Naive thymus-derived CD8-positive, alpha-beta T cell (primary cell): ENCODE measurements around the gene SDCBP2. TPM values are rescaled to one million over a fixed set of nuclear protein-coding genes. Genes with fewer than 3 reads are reported as not detected.
A peak's percentile ranks its signal among the peaks of the same experiment; 100 is the strongest.

Experiments
- ATAC-seq, 2 donors: fragments of 150-1000 bp; cut with Tn5 transposase in 1 of 2; sonication (Bioruptor Pico), chemical (Tn5 transposase) in 1 of 2; 1 replicate in 1 of 2; 2 replicates in 1 of 2; pipeline ENCODE4 v1.10.0; 2021; ENCODE audit warnings: mild to moderate bottlenecking in 2 of 2, moderate library complexity in 2 of 2
- POLR2A ChIA-PET: fragments of 350-600 bp; sonication (Branson Sonifier 250); formaldehyde crosslinking; loops from one replicate; lab custom pipeline; 2021; ENCODE audit warnings: antibody characterized with exemption; lab: Charles Lee
- DNase-seq, 10 donors: peaks; one replicate each; pipeline versions ENCODE4 v3.0.0 to v3.0.0-alpha.2; 2020 to 2022
- H3K27ac Mint-ChIP-seq, 10 donors: one replicate each; pipeline ENCODE4 v1.8.0; 2020 to 2022; ENCODE audit warnings: mild to moderate bottlenecking in 10 of 10, mixed read lengths in 10 of 10, moderate library complexity in 4 of 10, inconsistent platforms in 1 of 10
- H3K27me3 Mint-ChIP-seq, 5 donors: one replicate each; pipeline ENCODE4 v1.8.0; 2021 to 2022; ENCODE audit warnings: mixed read lengths in 5 of 5
- H3K36me3 Mint-ChIP-seq, 3 donors: one replicate each; pipeline ENCODE4 v1.8.0; 2020 to 2022; ENCODE audit warnings: mixed read lengths in 3 of 3, mild to moderate bottlenecking in 2 of 3, inconsistent platforms in 1 of 3
- H3K4me1 Mint-ChIP-seq, 4 donors: one replicate each; pipeline ENCODE4 v1.8.0; 2021 to 2022; ENCODE audit warnings: mixed read lengths in 4 of 4
- H3K4me3 Mint-ChIP-seq, 10 donors: one replicate each; pipeline ENCODE4 v1.8.0; 2020 to 2022; ENCODE audit warnings: mild to moderate bottlenecking in 10 of 10, mixed read lengths in 10 of 10, moderate library complexity in 6 of 10, inconsistent platforms in 1 of 10
- H3K9me3 Mint-ChIP-seq, 9 donors: one replicate each; pipeline ENCODE4 v1.8.0; 2020 to 2022; ENCODE audit warnings: mixed read lengths in 9 of 9, mild to moderate bottlenecking in 3 of 9, inconsistent platforms in 1 of 9, moderate library complexity in 1 of 9
- polyA plus RNA-seq, 3 donors: library from polyadenylated mRNA; unstranded; fragments of 300-500 nt; fragmentation: Illumina TruSeq; gene quantifications; one replicate each; pipeline ENCODE4 v1.2.3, GENCODE V29; 2021
- total RNA-seq, 8 experiments: library from RNA in 2 of 8; stranded (reverse) in 2 of 8; gene quantifications; one replicate each; pipeline ENCODE4 v1.2.3 and lab custom pipeline; 2021 to 2026

Gene SDCBP2
- total and polyA plus RNA-seq, 5 experiments from 2014 or later = 0.81 to 3.3 (median 1.5) TPM

GRCh38 chr20:1336699-1337367, 7.9 kb upstream of the SDCBP2 start:
- DNase-seq (peak in 5 of 10 donors; percentile 15 to 43 (median 33)), ATAC-seq (peak; percentile 92 to 96)
- no peaks in the 10 kb centered on the region for H3K9me3 Mint-ChIP-seq
- H3K36me3 Mint-ChIP-seq = peaks cover 0 to 14% (median 7%) of the 10 kb centered on the region in 3 donors
- H3K4me3 Mint-ChIP-seq = peak overlapping the region; percentile 30 to 78 (median 66)
- POLR2A ChIA-PET = interaction anchor here (0.7 to 1.6 kb wide), 5 partner anchors 11 to 55 kb away, joined by 3 to 11 read pairs (median 4); partner anchors contain the start of gene FKBP1A
- H3K27me3 Mint-ChIP-seq = no peaks in the 10 kb centered on the region
- peaks cover 21 to 34% (median 25%) of the 10 kb centered on the region in 4 donors for H3K4me1 Mint-ChIP-seq
- H3K27ac Mint-ChIP-seq = peak overlapping the region; percentile 80 to 95 (median 90)

- Mint-ChIP-seq H3K27ac (peak overlapping the region; percentile 80 to 95 (median 90)), H3K27me3 (no peaks in the 10 kb centered on the region), H3K36me3 (peaks cover 0 to 17% (median 7%) of the 10 kb centered on the region in 3 donors), H3K4me3 (peak overlapping the region in 5 of 10 donors; percentile 50 to 78 (median 66)), H3K9me3 (no peaks in the 10 kb centered on the region), H3K4me1 (peaks cover 21 to 40% (median 28%) of the 10 kb centered on the region in 4 donors)
- DNase-seq = no peak
- ATAC-seq = no peak
- POLR2A ChIA-PET = interaction anchor here (0.7 to 1.6 kb wide), 5 partner anchors 11 to 56 kb away, joined by 3 to 11 read pairs (median 4); partner anchors contain the start of gene FKBP1A
These were observed 7.2 kb upstream of the SDCBP2 start for GRCh38 chr20:1335961-1336698.

DNA sequence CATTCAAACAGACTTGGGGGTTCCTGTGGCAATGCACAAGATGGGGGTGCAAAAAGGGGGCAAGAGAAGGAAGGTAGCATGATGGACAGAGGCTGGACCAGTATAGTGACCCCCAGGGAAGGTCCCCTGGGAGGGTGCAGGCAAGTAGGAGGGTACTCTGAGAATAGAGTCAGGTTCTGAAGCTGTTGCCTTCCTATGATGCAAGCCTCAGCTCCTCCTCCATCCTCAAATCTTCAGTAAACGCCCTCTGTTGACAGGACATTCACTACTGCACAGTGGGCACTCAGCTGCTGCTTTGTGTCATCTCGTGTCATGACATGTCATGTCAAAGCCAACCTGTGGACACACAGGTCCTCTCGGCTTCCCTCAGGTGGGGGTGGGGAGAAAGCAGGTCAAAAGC, 5.8 kb upstream of the SDCBP2 start:
- no peak for ATAC-seq
- Mint-ChIP-seq H3K4me3 (no peak overlapping the region), H3K27me3 (no peaks in the 10 kb centered on the region), H3K9me3 (no peaks in the 10 kb centered on the region), H3K4me1 (peaks cover 23 to 49% (median 39%) of the 10 kb centered on the region in 4 donors), H3K36me3 (peaks cover 0 to 20% (median 7%) of the 10 kb centered on the region in 3 donors), H3K27ac (peak overlapping the region in 3 of 10 donors; percentile 52 to 83 (median 57))
- no peak for DNase-seq
- POLR2A ChIA-PET = no interaction called here

DNA sequence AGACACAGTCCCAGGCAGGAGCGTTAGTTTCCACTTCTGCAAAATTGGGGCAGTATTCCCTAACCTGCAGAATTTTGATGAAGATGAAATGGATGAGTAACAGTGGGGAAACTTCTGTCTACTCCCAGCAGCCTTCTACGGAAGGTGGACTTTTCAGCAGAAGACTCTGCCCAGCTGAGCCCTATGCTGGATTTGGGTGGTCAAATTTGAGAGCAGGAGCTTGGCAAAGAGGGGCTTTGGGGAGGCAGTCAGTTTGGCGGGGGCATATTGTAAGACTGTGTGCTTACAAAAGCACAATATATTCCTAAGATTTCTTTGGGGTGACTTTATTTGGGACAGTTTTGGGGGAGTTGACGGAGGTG, 5.4 kb upstream of the SDCBP2 start:
- Mint-ChIP-seq H3K27me3 (no peaks in the 10 kb centered on the region), H3K36me3 (peaks cover 0 to 20% (median 7%) of the 10 kb centered on the region in 3 donors), H3K27ac (peak overlapping the region in 3 of 10 donors; percentile 33 to 83 (median 52)), H3K4me1 (peaks cover 23 to 53% (median 43%) of the 10 kb centered on the region in 4 donors), H3K4me3 (no peak overlapping the region), H3K9me3 (no peaks in the 10 kb centered on the region)
- ATAC-seq = no peak
- DNase-seq = no peak
- POLR2A ChIA-PET = no interaction called here

DNA sequence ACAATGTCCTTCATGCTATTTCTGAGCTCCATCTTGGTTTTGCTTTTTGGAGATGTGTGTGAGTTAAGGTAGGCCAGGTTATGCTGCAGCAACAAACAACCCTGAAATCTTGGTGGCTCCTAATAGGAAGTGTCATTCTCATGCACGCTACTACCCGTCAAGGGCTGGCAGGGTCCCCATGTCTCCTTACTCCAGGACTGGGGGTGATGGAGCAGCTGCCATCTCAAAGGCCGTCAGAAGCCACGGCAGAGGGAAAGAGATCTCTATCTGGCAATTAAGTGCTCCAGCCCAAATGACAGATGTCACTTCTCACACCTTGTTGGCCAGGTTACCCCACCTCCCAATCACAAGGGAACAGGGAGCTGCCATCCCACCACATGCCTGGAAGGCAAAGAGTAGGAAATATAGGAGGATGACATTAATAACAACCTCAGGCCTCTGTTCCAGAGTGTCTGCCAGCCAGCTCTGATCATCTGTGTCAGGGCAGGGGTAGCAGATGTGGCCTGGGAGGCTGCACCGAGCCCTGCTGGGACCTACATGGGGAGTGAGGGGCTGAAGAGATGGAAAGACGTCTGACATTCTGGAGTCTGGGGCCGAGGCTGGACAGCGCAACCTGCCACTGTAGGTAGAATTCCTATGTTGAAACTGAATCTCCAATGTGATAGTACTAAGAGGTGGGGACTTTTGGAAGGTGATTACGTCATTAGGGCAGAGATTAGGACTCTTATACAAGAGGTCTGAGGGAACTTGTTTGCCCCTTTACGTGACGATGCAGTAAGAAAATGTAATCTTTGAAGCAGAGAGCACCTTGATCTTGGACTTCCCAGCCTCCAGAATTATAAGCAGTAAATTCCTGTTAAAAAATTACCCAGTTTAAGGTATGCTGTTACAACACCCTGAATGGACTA, 4.8 kb upstream of the SDCBP2 start:
- peak overlapping the region in 6 of 10 donors; percentile 18 to 83 (median 46) for H3K27ac Mint-ChIP-seq
- DNase-seq (no peak), ATAC-seq (no peak)
- POLR2A ChIA-PET = no interaction called here
- peaks cover 0 to 20% (median 7%) of the 10 kb centered on the region in 3 donors for H3K36me3 Mint-ChIP-seq
- peaks cover 23 to 57% (median 47%) of the 10 kb centered on the region in 4 donors for H3K4me1 Mint-ChIP-seq
- H3K4me3 Mint-ChIP-seq = no peak overlapping the region
- no peaks in the 10 kb centered on the region for H3K27me3 Mint-ChIP-seq
- no peaks in the 10 kb centered on the region for H3K9me3 Mint-ChIP-seq

- Mint-ChIP-seq H3K9me3 (no peaks in the 10 kb centered on the region), H3K27me3 (no peaks in the 10 kb centered on the region), H3K4me3 (no peak overlapping the region), H3K36me3 (peaks cover 0 to 20% (median 7%) of the 10 kb centered on the region in 3 donors), H3K27ac (peak overlapping the region in 4 of 10 donors; percentile 5 to 69 (median 49)), H3K4me1 (peaks cover 20 to 59% (median 47%) of the 10 kb centered on the region in 4 donors)
- no peak for DNase-seq
- ATAC-seq = no peak
- POLR2A ChIA-PET = no interaction called here
These were observed 3.9 kb upstream of the SDCBP2 start for GRCh38 chr20:1332749-1333300.

DNA sequence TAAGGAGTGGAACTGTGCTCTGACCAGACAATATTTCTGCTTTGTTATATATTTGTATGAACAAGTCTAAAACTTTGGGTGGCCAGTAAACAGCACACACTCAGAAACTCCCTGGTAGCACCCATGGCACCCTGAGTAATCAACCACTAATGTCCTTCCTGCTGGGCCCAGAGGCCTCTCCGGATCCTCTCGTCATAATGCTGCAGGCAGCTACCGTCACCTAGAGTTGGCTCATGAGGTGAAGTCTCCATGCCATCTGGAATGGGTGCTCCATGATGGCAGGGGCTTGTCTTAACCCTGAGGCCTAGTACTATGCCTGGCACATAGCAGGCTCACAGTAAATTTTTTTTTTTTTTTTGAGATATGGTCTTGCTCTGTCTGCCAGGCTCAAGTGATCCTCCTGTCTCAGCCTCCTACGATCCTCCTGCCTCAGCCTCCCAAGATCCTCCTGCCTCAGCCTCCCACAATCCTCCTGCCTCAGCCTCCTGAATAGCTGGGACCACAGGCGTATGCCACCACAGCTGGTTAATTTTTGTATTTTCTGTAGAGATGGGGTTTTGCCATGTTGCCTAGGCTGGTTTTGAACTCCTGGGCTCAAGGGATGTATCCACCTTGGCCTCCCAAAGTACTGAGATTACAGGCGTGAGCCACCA, 3.0 kb upstream of the SDCBP2 start:
- H3K36me3 Mint-ChIP-seq = peaks cover 0 to 20% (median 7%) of the 10 kb centered on the region in 3 donors
- no peaks in the 10 kb centered on the region for H3K9me3 Mint-ChIP-seq
- ATAC-seq = no peak
- no peaks in the 10 kb centered on the region for H3K27me3 Mint-ChIP-seq
- peaks cover 11 to 52% (median 45%) of the 10 kb centered on the region in 4 donors for H3K4me1 Mint-ChIP-seq
- peak overlapping the region in 7 of 10 donors; percentile 78 to 96 (median 87) for H3K27ac Mint-ChIP-seq
- H3K4me3 Mint-ChIP-seq = no peak overlapping the region
- POLR2A ChIA-PET = no interaction called here
- no peak for DNase-seq

GRCh38 chr20:1331101-1331500, 2.2 kb upstream of the SDCBP2 start:
- DNase-seq = no peak
- POLR2A ChIA-PET = no interaction called here

GRCh38 chr20:1330075-1330830, 1.3 kb upstream of the SDCBP2 start:
- peak overlapping the region in 9 of 10 donors; percentile 85 to 96 (median 93) for H3K27ac Mint-ChIP-seq
- peak; percentile 41 to 75 for ATAC-seq
- peaks cover 0 to 39% (median 35%) of the 10 kb centered on the region in 4 donors for H3K4me1 Mint-ChIP-seq
- no peaks in the 10 kb centered on the region for H3K9me3 Mint-ChIP-seq
- DNase-seq = peak in 8 of 10 donors; percentile 24 to 80 (median 61)
- POLR2A ChIA-PET = interaction anchor here (0.6 kb wide), 2 partner anchors 46 to 110 kb away, joined by 3 read pairs; no protein-coding TSS in a partner anchor
- no peaks in the 10 kb centered on the region for H3K27me3 Mint-ChIP-seq
- H3K4me3 Mint-ChIP-seq = peak overlapping the region in 6 of 10 donors; percentile 37 to 84 (median 62)
- H3K36me3 Mint-ChIP-seq = peaks cover 0 to 20% (median 7%) of the 10 kb centered on the region in 3 donors

More at GRCh38 chr20:1331101-1331500, 2.2 kb upstream of the SDCBP2 start:
- no peak for ATAC-seq
- Mint-ChIP-seq H3K4me3 (peak overlapping the region in 3 of 10 donors; percentile 26 to 53 (median 49)), H3K27ac (peak overlapping the region in 9 of 10 donors; percentile 74 to 96 (median 89)), H3K4me1 (peaks cover 3 to 45% (median 38%) of the 10 kb centered on the region in 4 donors), H3K27me3 (no peaks in the 10 kb centered on the region), H3K9me3 (no peaks in the 10 kb centered on the region), H3K36me3 (peaks cover 0 to 20% (median 7%) of the 10 kb centered on the region in 3 donors)

DNA sequence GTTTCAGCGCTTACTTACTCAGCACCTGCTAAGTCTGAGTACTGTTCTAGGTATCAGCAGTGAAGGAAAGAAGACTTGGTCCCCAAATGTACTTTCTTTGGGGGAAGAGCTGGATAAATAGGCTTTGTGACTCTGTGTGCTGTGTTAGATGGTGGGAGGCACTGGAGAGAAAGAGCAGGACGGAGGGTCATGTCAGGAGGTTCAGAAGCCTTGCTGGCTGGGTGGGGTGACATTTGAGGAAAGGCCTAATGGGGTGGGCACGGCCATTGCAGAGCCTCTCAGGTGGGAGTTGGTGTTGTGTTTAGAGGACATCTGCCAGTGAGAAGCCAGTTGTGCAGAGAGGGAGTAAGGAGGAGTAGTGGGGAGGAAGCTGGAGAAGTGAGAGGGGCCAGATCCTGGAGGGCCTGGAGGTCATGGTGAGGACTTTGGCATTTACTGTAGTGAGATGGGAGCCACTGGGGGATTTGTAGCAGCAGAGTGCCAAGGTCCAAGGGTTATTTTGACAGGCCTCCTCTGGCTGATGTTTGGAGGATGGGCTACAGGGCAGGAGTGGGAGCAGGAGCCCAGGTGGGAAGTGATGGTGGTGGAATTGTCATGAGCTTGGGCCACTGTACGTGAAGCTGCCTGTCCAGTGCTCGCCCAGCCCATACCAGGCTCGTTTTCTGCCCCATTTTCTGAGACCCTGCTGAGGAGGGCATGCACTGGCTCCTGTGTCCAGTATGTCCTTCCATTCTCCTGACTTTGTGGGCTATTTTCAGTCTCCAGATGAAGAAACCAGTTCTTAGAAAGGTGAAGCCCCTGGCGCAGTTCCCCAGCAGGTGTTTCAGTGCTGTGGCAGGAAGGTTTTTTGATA, 886 bp downstream of the SDCBP2 start:
- Mint-ChIP-seq H3K9me3 (no peaks in the 10 kb centered on the region), H3K4me1 (peaks cover 0 to 42% (median 31%) of the 10 kb centered on the region in 4 donors), H3K36me3 (peaks cover 0 to 15% (median 2%) of the 10 kb centered on the region in 3 donors), H3K27ac (peak overlapping the region in 5 of 10 donors; percentile 73 to 88 (median 79)), H3K4me3 (peak overlapping the region in 5 of 10 donors; percentile 5 to 36 (median 30)), H3K27me3 (no peaks in the 10 kb centered on the region)
- ATAC-seq = no peak
- POLR2A ChIA-PET = interaction anchor here (1.1 kb wide), 1 partner anchor 65 kb away, joined by 4 read pairs; the partner anchor contains the start of gene FKBP1A
- DNase-seq = no peak
